Fibroblast of the aortic adventitia (primary cell): ENCODE measurements around the gene PRICKLE2. TPM values are rescaled to one million over a fixed set of nuclear protein-coding genes. Genes with fewer than 3 reads are reported as not detected.

ENCODE experiments used
- DNase-seq: peaks from one replicate; pipeline ENCODE4 v3.0.0-alpha.2; 2010; ENCODE audit warnings: low read depth
- H3K4me3 ChIP-seq: 2 replicates; pipeline ENCODE4 v1.5.1; 2011; ENCODE audit warnings: low read depth, mild to moderate bottlenecking, control low read depth, low read length, moderate library complexity
- total RNA-seq: library from RNA; depleted of rRNA; stranded (reverse); fragments of >200 nt; gene quantifications from 2 replicates; pipeline ENCODE4 v1.2.3, GENCODE V29; 2012; ENCODE audit warnings: low replicate concordance
- TF ChIP-seq, protein P1 (sequence below): IDR thresholded peaks from 2 replicates; pipeline ENCODE4 v1.5.1; 2011; ENCODE audit warnings: mild to moderate bottlenecking, low read length, control low read depth, inconsistent platforms; ENCODE audit not compliant: insufficient read depth

The PRICKLE2 gene
- total RNA-seq, 1 donor, result 22.0 TPM

GRCh38 chr3:64107190-64107589 lies 118.1 kb downstream of the PRICKLE2 start:
- no peak overlapping the region for H3K4me3 ChIP-seq
- DNase-seq, result no peak
- TF ChIP-seq, protein P1, sequence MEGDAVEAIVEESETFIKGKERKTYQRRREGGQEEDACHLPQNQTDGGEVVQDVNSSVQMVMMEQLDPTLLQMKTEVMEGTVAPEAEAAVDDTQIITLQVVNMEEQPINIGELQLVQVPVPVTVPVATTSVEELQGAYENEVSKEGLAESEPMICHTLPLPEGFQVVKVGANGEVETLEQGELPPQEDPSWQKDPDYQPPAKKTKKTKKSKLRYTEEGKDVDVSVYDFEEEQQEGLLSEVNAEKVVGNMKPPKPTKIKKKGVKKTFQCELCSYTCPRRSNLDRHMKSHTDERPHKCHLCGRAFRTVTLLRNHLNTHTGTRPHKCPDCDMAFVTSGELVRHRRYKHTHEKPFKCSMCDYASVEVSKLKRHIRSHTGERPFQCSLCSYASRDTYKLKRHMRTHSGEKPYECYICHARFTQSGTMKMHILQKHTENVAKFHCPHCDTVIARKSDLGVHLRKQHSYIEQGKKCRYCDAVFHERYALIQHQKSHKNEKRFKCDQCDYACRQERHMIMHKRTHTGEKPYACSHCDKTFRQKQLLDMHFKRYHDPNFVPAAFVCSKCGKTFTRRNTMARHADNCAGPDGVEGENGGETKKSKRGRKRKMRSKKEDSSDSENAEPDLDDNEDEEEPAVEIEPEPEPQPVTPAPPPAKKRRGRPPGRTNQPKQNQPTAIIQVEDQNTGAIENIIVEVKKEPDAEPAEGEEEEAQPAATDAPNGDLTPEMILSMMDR, result no peak

DNA sequence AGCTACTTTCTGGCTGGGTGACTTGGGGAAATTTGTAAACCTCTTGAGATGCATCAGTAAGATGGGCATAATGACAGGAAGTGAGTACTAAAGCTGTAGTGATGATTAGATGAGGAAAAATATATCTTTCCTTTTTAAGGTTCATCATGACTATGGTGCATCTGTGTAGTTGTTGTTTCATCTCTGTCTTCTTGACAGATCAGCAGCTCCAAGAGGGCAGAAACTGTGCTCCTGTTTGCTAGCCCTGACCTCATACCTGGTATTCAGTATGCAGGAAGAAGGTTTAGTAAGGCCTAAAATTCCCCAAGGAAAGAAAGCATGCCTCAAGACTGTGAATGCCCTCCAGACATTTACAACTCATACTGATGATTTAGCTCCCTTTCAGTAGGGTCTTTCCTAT lies 119.5 kb downstream of the PRICKLE2 start:
- TF ChIP-seq, protein P1, result no peak
- DNase-seq, result no peak

GRCh38 chr3:64104691-64105111 lies 120.6 kb downstream of the PRICKLE2 start:
- H3K4me3 ChIP-seq, result no peak overlapping the region
- peak; percentile 32 for DNase-seq
- TF ChIP-seq, protein P1, result no peak

More for the DNA sequence above, 119.5 kb downstream of the PRICKLE2 start:
- H3K4me3 ChIP-seq, result no peak overlapping the region

DNA sequence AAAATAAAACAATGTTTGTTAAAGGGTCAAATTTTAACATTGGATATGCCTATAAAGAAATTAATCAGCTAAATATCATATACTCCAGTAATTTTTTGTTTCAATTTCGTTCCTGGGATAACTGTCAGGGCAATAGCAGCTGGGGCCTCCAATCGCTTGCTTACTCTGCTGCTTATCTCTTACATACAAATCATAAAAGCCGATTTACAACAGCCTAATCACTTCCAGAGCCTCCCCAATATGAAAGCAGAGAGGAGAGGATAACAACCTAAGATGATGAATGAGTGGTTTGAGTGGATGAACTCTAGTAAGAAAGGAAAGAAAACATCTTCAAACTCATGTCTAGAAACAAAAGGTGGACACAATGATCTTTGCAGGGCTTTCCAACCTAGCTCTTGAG lies 121.3 kb downstream of the PRICKLE2 start:
- H3K4me3 ChIP-seq, result no peak overlapping the region
- TF ChIP-seq, protein P1, result no peak
- DNase-seq, result no peak

GRCh38 chr3:64103131-64103530 lies 122.1 kb downstream of the PRICKLE2 start:
- TF ChIP-seq, protein P1, result no peak
- H3K4me3 ChIP-seq, result no peak overlapping the region
- no peak for DNase-seq

DNA sequence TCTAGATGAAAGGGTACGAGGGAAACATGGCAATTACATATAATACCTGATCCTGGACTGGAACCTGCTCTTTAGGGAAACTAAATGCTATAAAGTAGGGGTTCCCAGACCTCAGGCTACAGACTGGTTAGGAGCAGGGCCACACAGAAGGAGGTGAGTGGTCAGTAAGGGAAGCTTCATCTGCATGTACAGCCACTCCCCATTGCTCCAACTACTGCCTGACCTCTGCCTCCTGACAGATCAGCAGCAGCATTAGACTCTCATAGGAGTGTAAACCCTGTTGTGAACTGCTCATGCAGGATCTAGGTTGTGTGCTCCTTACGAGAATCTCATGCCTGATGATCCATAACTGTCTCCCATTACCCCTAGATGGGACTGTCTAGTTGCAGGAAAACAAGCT lies 123.1 kb downstream of the PRICKLE2 start:
- TF ChIP-seq, protein P1, result no peak
- no peak overlapping the region for H3K4me3 ChIP-seq
- no peak for DNase-seq

DNA sequence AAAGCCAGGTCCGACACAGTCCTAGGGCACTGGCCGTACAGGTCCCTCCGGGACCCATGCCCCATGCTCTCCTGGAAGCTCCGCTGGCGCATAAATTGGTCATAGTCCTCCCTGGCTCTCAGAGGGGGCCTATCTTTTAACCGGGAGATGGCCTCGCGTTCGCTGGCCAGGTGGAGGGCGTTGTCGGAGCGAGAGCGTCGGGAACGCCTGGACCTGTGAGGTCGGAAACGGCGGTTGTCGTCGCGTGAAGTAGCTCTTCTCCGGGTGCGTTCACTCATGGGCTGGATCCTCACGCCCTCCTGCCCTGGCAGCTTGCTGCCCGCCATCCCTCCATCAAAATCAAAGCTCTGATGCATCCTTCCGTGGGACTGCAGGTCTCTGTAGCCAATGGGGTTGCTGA lies 126.0 kb downstream of the PRICKLE2 start:
- DNase-seq, result no peak

More for the DNA sequence above, 126.0 kb downstream of the PRICKLE2 start:
- TF ChIP-seq, protein P1, result no peak
- H3K4me3 ChIP-seq, result no peak overlapping the region
